22Rv1 (cell line): Measurements from ENCODE around the gene PTGR3.

Experiments
- H3K27ac ChIP-seq: fragments of 450-650 bp; 2 replicates; pipeline ENCODE4 v1.5.1; 2017
- CTCF ChIP-seq: fragments of 450-650 bp; IDR thresholded peaks from 2 replicates; pipeline ENCODE4 v1.5.1; 2017; ENCODE audit warnings: mild to moderate bottlenecking
- ZFX ChIP-seq: fragments of 450-650 bp; IDR thresholded peaks from 2 replicates; pipeline ENCODE4 v1.6.1; 2017; ENCODE audit warnings: antibody characterized with exemption, borderline replicate concordance

Gene PTGR3

GRCh38 chr18:75226286-75226955 is 17.5 kb upstream of the PTGR3 start:
- H3K27ac ChIP-seq, result no peak overlapping the region
- no peak for TF ChIP-seq CTCF
- TF ChIP-seq ZFX, result no peak

- H3K27ac ChIP-seq, result no peak overlapping the region
- TF ChIP-seq ZFX (no peak), CTCF (no peak)
Measured at GRCh38 chr18:75223687-75224347, 14.9 kb upstream of the PTGR3 start.

GRCh38 chr18:75222407-75222806 is 13.5 kb upstream of the PTGR3 start:
- no peak overlapping the region for H3K27ac ChIP-seq
- TF ChIP-seq CTCF (no peak), ZFX (no peak)

GRCh38 chr18:75221897-75222296 is 13.0 kb upstream of the PTGR3 start:
- TF ChIP-seq ZFX, result no peak
- no peak for TF ChIP-seq CTCF
- H3K27ac ChIP-seq, result no peak overlapping the region

- TF ChIP-seq CTCF (no peak), ZFX (no peak)
- no peak overlapping the region for H3K27ac ChIP-seq
Measured at GRCh38 chr18:75221397-75221796, 12.5 kb upstream of the PTGR3 start.

- TF ChIP-seq CTCF (no peak), ZFX (no peak)
- H3K27ac ChIP-seq, result no peak overlapping the region
Measured at GRCh38 chr18:75220551-75221355, 11.8 kb upstream of the PTGR3 start.

GRCh38 chr18:75219745-75220375 is 10.9 kb upstream of the PTGR3 start:
- H3K27ac ChIP-seq, result no peak overlapping the region
- TF ChIP-seq ZFX (no peak), CTCF (no peak)
